Measurements from ENCODE around the gene CXCL9. TPM values are rescaled to one million over a fixed set of nuclear protein-coding genes. Genes with fewer than 3 reads are reported as not detected.
"Not testable (repeated sequence)": the region's sequence is repeated elsewhere in the genome, so short reads cannot be mapped to it uniquely, and the experiment has no call there.

Gene CXCL9
- total and polyA plus RNA-seq, 2 experiments from 2014 or later = not detected

DNA sequence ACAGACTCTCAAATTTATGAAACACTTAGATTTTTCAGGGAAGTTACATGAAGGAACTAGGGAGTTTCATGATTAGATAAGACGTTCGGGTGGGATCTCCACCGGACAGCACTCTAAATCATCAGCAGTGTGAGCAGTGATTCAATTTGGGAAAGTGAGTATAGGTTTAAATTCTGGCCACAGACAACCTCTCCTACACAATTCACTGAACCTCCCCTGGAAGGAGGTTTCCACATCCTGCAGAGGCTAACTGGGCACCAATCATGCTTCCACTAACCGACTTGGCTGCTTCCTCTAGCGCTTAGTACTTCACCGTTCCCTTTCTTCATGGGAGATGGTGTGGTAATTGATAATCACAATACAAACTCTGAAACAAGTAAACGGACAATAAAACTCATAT, 5.6 kb downstream of the CXCL9 start:
- no peak overlapping the region for H3K4me3 ChIP-seq
- no peak for DNase-seq (ENCODE audit: low spot score)
- no peaks in the 10 kb centered on the region for H4K20me1 ChIP-seq (ENCODE audit: insufficient read depth, poor library complexity, severe bottlenecking)
- no peaks in the 10 kb centered on the region for H3K79me2 ChIP-seq
- no peaks in the 10 kb centered on the region for H3K9me3 ChIP-seq (ENCODE audit: low read depth)
- 87% methylated on average over 7 of the region's 7 CpGs for WGBS (ENCODE audit: low lambda C conversion rate, missing lambda C conversion rate)
- H2AFZ ChIP-seq = no peak overlapping the region
- TF ChIP-seq EZH2phosphoT487 (IDR thresholded peaks at IDR 0.05; ENCODE audit: low read depth, severe bottlenecking, unreplicated experiment) (no peak), EZH2 (IDR thresholded peaks at IDR 0.05; ENCODE audit: borderline replicate concordance) (no peak)
- TF ChIP-seq, protein P1, sequence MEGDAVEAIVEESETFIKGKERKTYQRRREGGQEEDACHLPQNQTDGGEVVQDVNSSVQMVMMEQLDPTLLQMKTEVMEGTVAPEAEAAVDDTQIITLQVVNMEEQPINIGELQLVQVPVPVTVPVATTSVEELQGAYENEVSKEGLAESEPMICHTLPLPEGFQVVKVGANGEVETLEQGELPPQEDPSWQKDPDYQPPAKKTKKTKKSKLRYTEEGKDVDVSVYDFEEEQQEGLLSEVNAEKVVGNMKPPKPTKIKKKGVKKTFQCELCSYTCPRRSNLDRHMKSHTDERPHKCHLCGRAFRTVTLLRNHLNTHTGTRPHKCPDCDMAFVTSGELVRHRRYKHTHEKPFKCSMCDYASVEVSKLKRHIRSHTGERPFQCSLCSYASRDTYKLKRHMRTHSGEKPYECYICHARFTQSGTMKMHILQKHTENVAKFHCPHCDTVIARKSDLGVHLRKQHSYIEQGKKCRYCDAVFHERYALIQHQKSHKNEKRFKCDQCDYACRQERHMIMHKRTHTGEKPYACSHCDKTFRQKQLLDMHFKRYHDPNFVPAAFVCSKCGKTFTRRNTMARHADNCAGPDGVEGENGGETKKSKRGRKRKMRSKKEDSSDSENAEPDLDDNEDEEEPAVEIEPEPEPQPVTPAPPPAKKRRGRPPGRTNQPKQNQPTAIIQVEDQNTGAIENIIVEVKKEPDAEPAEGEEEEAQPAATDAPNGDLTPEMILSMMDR (IDR thresholded peaks at IDR 0.05; ENCODE audit: poor library complexity) = no peak
- H3K4me2 ChIP-seq = no peak overlapping the region
- no peak overlapping the region for H3K27ac ChIP-seq
- H3K27me3 ChIP-seq = no peaks in the 10 kb centered on the region
- no peaks in the 10 kb centered on the region for H3K4me1 ChIP-seq (ENCODE audit: insufficient read depth)
- H3K36me3 ChIP-seq (replicated peaks; ENCODE audit: insufficient read depth, low read depth) = no peaks in the 10 kb centered on the region
- no peaks in the 10 kb centered on the region for H3K9me2 ChIP-seq (replicated peaks; ENCODE audit: insufficient read depth)

DNA sequence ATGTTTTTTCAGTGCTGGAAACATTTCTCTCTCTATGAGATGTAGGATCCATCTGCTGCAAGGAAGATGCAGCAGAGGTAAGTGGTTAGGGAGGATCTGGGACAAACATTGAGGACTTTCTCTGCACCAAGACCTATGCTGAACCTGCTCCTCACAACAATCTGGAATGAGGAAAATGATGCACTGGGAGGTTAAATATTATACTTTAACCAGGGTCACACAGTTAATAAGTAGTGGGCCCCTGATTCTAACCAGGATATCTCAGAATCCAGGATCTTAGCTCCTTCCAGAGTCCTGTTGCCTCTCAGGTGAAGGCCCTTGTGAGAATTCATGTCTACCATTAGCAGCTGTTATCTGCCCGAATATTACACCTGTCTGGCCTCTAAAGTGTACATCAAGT, 7.0 kb downstream of the CXCL9 start:
- Histone ChIP-seq H2AFZ (no peak overlapping the region), H3K9me2 (replicated peaks; ENCODE audit: insufficient read depth) (no peaks in the 10 kb centered on the region), H3K27me3 (no peaks in the 10 kb centered on the region), H3K36me3 (replicated peaks; ENCODE audit: insufficient read depth, low read depth) (no peaks in the 10 kb centered on the region), H3K9me3 (ENCODE audit: low read depth) (no peaks in the 10 kb centered on the region), H3K27ac (no peak overlapping the region), H3K4me1 (ENCODE audit: insufficient read depth) (no peaks in the 10 kb centered on the region), H3K4me2 (no peak overlapping the region), H4K20me1 (ENCODE audit: insufficient read depth, poor library complexity, severe bottlenecking) (no peaks in the 10 kb centered on the region), H3K4me3 (no peak overlapping the region), H3K79me2 (no peaks in the 10 kb centered on the region)
- no peak for DNase-seq (ENCODE audit: low spot score)
- 90% methylated on average over 1 of the region's 1 CpG for WGBS (ENCODE audit: low lambda C conversion rate, missing lambda C conversion rate)
- TF ChIP-seq, protein P1 (IDR thresholded peaks at IDR 0.05; ENCODE audit: poor library complexity) = no peak
- TF ChIP-seq EZH2 (IDR thresholded peaks at IDR 0.05; ENCODE audit: borderline replicate concordance) (no peak), EZH2phosphoT487 (IDR thresholded peaks at IDR 0.05; ENCODE audit: low read depth, severe bottlenecking, unreplicated experiment) (no peak)

DNA sequence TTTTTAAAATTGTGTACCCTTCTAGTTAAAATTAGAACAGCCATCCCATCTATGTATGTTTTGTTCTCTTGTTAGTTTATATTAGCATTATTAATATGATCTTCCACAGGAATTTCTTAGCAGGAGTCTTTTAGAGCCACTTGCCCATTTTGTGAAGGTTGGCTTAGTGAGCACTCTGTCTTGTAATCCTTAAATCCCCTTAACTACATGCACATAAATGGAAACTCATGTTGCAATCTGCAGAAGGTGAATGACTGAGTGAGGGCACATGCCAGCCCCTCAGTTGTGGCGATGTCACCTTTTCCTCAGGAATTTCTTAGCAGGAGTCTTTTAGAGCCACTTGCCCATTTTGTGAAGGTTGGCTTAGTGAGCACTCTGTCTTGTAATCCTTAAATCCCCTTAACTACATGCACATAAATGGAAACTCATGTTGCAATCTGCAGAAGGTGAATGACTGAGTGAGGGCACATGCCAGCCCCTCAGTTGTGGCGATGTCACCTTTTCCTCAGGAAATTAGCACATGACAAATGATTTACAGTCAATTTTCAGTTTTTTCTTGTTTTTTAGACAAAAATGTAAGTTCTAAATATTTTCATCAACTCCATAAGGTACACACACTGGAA, 8.7 kb downstream of the CXCL9 start:
- not testable (repeated sequence) for H3K9me3 ChIP-seq (ENCODE audit: low read depth); H3K27ac ChIP-seq; H3K4me1 ChIP-seq (ENCODE audit: insufficient read depth); H3K79me2 ChIP-seq; H3K27me3 ChIP-seq; H3K36me3 ChIP-seq (replicated peaks; ENCODE audit: insufficient read depth, low read depth); H2AFZ ChIP-seq; H3K4me2 ChIP-seq; H3K4me3 ChIP-seq; H3K9me2 ChIP-seq (replicated peaks; ENCODE audit: insufficient read depth); H4K20me1 ChIP-seq (ENCODE audit: insufficient read depth, poor library complexity, severe bottlenecking); DNase-seq (ENCODE audit: low spot score)
- 61% methylated on average over 2 of the region's 2 CpGs for WGBS (ENCODE audit: low lambda C conversion rate, missing lambda C conversion rate)

DNA sequence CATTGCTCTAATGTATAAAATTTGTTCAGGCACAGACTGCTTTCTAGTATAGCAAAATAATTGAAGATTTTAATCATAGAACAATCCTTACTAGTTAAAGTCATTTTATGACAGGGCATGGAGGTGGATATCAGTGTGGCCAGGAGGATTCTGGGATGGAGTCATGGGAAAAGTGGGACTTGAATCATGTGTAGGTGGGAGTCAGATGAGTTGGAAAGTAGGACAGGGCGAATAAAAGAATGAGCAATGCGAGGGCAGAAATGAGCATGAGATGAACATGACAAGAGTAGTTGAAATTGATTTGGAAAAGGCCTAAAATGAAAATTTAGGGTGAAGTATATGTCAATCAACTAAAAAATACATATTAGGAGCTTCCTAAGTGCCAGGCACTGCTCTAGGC, 9.4 kb downstream of the CXCL9 start:
- Histone ChIP-seq H4K20me1 (ENCODE audit: insufficient read depth, poor library complexity, severe bottlenecking) (no peaks in the 10 kb centered on the region), H3K4me2 (no peak overlapping the region), H3K9me3 (ENCODE audit: low read depth) (no peaks in the 10 kb centered on the region), H3K27ac (no peak overlapping the region), H2AFZ (no peak overlapping the region), H3K27me3 (no peaks in the 10 kb centered on the region), H3K79me2 (no peaks in the 10 kb centered on the region), H3K4me3 (no peak overlapping the region), H3K4me1 (ENCODE audit: insufficient read depth) (no peaks in the 10 kb centered on the region), H3K36me3 (replicated peaks; ENCODE audit: insufficient read depth, low read depth) (no peaks in the 10 kb centered on the region), H3K9me2 (replicated peaks; ENCODE audit: insufficient read depth) (no peaks in the 10 kb centered on the region)
- 92% methylated on average over 2 of the region's 2 CpGs for WGBS (ENCODE audit: low lambda C conversion rate, missing lambda C conversion rate)
- no peak for DNase-seq (ENCODE audit: low spot score)
- TF ChIP-seq EZH2phosphoT487 (IDR thresholded peaks at IDR 0.05; ENCODE audit: low read depth, severe bottlenecking, unreplicated experiment) (no peak), EZH2 (IDR thresholded peaks at IDR 0.05; ENCODE audit: borderline replicate concordance) (no peak)
- TF ChIP-seq, protein P1 (IDR thresholded peaks at IDR 0.05; ENCODE audit: poor library complexity) = no peak
